NCI-H1105 treated with DMSO at 0.1 percent for 48 hours (cell line): Measurements from ENCODE around the gene PSKH1.
A peak's percentile ranks its signal among the peaks of the same experiment; 100 is the strongest.
"Not testable (repeated sequence)": the region's sequence is repeated elsewhere in the genome, so short reads cannot be mapped to it uniquely, and the experiment has no call there.

ENCODE experiments used
- DNase-seq: peaks from one replicate; lab custom pipeline; 2025; lab: John Stamatoyannopoulos, UW

The PSKH1 gene

DNA sequence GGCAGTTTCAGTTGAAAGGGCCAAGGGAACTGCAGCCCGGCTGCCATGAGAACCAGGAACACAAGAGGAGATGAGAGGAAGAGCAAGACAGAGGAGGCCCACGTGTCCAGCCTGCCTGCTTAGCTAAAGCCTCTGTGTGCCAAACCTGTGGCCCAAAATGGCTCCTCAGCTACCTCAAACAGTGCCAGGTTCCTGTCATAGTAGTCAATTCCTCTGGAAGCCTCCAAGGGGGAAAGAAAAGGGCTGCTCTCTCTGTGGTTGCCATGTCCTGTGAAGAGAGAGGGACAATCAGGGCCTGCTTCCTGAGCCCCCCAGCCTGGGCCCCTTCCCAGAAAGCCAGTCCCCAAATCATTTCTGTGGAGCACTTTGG is 70.2 kb downstream of the PSKH1 start:
- DNase-seq, result no peak

DNA sequence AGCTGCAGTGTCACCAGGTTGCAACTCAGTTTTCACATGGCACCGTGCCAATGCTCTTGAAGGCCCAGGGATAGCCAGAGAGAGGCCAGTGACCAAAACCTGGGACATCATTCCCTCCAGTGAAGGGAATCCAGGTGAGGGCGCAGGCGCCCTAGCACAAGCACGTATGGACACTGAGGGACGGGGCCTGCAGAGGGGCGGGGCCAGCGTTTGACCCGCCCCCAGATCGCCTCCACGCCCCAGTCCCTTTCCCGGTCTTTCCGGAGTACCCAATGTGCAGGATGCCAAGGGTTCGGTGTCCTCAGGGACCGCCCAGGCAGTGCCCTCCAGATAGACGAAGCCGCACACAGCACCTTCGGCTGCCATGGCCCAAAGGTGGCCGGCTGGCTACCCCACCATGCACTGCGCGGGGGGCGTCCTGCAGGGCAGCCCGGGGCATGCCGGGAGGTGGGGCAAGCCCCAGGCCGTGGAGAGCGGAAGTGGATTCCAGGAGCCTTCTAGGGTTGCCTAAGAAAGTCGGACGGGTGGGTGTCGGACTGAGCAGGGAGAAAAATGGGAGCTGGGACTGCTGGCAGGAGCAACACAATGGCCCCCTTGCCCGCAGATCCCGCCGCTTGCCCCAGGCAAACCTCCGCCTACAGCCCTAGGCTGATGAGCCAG is 70.7 kb downstream of the PSKH1 start:
- no peak for DNase-seq

DNA sequence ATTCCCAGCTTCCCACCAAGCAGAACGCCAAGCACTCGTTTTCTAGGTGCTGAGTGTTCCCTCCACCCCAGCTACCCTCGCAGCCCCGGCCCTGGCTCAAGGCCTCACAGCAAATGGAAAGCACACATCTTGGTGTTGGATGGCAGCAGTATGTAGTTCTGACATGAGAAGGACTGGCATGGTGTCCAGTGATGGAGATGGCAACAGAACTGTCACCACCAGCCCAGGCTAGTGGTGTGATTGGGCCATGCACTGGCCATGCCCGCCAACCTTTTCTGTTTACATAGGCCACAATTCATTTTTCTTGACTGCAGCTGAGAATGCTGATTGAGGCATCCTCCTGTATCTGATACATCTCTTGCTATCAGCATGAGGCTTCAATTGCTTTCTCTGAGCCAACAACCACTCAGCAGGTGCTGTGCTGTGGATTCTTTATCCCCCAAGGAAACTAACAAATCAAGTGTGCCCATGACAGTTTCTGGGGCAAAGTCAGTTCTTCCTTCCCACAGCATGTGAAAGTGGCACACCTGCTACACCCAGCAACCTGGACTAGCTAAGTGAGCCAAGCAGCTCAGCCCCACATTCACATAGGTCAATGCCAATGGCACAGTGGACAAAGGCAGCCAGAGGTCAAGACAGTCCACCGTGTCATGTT is 71.5 kb downstream of the PSKH1 start:
- DNase-seq, result no peak

DNA sequence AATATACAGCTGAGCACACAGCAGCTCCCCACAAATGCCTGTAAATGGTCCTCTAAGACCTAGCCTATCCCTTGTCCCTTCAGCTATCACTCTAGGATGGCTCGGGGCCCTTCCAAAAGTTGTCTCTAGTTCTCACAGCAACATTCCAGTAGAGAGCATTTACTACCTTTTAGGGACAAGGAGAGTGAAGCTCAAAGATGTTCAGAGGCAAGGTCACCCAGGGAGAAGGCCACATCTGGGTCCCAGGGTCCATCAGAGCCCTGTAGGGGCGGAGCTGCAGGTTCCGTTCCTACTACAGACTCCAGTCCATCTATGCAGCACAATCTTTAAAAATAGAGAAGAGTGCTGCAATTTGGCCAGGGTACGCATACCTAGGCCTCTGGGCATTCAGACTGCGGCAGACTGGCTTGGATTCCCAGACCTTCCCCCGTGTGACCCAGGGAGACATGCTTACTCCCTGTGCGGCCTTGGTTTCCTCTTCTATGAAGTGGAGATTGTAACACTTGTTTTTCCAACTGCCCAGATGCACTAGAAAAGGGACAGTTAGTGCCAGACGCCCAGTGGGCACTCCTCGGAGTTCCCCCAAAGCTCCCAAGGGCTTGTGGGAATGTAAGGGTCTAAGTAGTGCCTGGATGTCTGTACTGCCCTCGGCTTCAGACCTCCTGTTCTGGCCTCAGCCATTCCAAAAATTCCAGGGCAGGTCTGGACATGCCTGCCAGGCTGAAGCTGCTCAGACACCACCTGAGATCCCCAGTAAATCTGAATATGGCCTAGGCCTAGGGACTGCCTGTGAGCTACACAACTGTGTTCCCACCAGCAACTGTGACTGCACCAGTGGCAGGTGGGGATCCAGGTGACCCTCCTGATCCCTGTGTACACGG is 72.9 kb downstream of the PSKH1 start:
- DNase-seq, result no peak

DNA sequence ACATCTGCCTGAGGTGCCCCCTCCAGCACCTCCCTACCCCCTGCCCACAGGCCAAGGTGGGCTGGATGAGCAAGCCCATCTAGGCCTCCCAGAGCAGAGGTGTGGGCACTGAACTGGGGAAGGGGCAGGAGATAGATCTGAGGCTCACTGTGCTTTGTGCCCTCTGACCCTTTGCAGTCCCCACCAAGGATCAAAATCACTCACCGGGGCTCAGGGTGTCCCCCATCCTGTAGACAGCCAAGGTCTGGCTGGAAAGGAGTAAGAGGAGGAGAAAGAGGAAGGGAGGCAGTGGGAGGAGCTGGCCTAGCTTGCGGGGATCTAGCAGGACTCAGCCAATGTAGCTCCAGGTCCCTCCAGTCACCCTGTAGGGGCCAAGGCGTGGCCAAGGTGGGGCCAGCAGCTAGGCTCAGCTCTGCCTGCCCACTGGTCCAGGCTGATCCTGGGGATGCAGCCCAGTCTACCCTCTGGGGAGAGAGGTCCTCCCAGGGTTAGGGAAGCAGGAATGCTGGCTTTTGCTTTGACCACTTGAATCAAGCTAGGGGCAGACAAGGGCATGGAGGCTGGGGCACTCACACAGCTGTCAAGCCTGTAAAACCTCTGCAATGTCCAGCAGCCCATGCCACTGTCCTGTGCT is 73.6 kb downstream of the PSKH1 start:
- DNase-seq, result no peak

DNA sequence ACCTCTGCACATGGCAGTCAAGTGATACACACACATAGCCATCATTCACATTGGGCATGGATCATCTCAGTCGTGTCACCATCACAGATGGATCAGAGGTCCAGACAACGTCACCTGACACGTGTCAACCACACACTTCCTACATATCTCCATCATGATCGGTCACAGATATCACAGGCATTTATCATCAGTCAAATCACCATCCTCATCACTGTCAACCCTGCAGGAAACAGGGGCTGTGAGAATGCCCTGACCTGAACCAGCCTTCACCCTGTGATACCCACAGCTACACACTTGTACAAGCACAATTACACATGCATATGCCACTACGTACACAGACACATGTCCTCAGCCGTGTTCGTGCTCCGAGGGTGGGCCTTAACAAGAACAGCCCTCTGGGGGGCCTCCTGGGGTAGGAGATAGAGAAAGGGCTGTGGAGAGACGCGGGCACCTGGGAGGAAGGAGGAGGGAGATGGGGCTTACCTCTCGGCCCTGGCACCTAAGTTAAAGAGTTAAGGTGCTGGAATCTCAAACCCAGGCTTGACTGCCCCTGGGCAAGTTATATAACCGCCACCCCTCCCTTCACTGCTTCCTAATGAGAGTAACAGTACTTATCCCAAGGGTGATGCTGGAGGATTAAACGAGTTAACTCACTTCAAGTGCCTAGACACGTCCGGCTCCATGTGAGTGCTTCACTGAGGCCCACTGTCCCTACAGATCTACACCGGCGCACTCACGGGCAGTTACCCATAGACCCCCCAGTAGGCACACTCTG is 74.3 kb downstream of the PSKH1 start:
- DNase-seq, result no peak

DNA sequence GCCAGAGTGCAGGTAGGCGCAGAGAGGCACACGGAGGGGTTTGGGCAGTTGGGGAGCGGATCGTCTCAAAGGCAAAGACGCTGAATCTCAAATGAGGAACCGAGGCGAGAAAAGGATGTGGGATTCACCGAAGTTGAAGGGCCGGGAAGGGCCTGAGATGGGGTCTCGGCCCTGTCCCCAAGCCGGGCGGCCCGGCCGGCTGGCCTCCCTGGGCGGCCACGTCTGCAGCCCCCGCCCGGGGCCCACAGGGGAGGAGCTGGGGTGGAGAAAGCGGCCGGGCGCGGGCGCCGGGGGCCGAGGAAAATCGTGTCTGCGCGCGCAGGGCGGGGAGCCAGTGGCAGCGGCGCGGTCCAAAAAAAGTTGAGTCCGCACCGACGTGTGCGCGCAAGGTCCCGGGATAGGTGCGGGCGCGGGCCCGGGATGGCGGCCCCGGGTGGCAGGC is 74.9 kb downstream of the PSKH1 start:
- DNase-seq, result no peak

DNA sequence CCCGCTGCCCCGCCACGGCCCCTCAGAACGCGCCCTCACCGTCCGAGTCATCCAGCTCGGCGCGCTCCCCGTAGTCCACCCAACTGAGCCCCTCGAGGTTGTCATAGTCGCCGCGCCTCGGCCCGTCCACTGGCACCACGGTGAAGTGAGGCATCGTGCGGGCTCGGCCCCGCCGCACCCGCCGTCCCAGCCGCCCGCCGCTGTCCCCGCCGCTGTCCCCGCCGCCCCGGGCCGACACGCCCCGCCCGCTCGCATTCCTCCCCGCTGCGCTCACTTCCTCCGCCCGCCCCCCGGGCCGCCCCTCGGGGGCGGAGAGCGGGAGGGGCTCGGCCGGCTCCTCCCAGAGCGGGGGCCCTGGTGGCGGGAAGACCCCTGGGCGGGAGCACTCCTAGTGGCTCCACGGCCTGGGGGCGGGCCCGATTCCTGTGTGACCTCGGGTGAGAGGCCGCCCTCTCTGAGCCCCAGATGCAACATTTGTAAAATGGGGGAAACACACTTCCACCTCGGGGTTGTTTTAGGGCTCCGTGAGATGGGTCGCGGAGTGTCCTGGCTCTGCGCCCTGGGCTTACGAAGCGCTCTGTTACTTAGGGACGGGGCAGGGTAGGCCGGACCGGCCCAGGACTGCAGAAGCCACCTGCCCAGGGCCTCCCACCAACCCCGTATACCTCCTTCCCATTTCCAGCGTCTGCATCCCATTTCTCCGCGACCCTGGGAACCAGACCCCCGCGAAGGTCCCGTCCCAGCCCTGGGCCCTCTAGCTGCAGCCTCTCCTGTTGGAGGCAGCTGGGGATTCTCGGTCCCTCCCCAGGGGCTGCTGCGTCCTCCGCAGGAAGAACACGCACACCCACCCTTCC is 75.6 kb downstream of the PSKH1 start, which contains the start of gene SLC12A4:
SLC12A4 (minus strand) TSS at position 238 of the 854 bp plus-strand sequence; CDS start at position 154, 84 bp downstream.
- peak; percentile 34 for DNase-seq

DNA sequence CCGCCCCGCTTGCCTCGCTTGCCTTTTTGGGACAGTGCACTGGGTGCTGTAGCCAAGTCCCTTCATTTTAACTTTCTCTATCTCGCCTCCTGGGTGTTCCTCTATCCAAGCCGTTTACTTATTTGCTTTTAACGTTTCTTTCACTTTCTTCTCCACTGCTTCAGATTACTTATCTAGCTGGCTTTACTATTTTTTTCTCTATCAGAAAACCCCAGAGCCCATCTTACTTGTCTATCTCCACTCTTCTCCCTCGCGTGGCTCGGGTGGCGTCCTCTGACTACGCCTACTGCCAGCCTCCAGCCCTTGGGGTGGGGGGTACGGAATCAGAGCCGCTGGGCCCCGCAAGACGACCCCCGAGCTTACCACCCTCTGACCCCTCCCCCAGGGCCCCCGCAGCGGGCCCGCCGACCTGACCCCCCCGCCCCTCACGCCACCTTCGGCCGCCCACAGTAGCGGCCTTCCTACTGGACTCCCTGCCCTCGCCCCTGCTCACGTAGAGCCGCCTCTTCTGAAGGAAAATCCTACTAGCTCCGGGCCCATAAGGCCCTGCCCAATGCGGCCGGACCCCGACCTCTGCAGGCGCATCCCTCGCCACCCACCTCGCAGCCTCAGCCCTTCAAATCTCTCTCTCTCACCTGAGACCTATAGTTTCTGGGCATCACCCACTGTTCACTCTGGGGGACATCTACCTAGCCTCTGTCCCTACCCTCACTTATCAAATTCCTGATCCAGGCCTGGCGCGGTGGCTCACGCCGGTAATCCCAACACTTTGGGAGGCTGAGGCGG is 76.4 kb downstream of the PSKH1 start:
- no peak for DNase-seq

DNA sequence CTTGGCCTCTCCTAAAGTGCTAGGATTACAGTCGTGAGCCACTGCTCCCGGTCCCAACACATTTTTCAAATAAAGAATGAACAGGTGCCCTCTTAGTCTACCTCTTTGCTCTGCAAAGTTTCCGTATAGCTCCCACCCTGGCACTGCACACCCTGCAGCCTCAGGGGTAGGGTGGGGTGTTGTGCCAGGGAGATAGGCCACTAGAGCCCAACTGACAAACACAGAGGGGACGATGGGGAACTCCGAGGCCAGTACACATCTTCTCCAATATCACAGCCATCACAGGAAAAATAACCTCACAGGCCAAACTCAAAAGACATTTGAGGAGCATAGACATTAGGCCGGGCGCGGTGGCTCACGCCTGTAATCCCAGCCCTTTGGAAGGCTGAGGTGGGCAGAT is 78.1 kb downstream of the PSKH1 start:
- DNase-seq, result no peak

DNA sequence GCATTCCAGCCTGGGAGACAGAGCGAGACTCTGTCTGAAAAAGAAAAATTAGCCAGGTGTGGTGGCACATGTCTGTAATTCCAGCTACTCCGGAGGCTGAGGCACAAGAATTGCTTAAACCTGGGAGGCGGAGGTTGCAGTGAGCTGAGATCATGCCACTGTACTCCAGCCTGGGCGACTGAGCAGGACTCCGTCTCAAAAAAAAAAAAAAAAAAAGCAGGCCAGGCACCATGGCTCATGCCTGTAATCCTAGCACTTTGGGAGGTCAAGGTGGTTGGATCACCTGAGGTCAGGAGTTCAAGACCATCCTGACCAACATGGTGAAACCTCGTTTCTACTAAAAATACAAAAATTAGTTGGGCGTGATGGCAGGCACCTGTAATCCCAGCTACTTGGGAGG is 79.2 kb downstream of the PSKH1 start:
- DNase-seq, result not testable (repeated sequence)

DNA sequence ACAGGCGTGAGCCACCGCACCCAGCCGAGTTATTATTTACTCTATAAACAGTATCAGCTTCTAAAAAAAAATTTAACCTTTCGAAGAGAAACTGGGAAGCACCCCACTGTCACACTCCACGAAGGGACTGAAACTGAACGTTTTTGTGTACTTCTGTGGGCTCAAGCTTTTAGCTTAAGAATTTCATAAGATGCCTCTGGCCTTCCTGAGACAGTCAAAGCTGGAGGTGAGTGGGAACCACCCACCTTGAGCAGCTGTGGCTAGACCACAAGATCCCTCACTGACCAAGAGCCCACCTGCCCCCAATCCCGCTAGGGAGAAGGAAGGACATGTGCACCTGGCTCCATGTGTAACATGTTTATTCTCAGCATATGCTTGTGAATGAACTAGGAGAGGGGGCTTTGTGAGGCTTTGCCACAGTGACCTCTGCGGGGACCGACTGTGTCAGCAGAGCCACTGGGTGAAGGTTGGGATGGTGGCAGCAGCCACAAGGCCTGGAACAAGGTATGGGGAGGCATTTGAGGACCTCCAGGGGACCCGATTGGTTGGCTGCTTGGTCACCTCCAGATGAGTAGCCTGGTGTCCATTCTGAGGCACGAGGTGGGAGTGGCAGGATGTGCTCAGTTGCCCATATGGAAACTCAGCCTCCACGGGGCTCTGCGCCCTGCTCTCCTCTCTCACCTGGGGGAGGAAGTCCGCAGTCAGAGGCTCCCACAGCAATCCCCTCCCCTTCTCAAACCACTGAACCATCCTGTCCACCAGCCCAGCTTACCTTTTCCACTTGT is 82.5 kb downstream of the PSKH1 start:
- no peak for DNase-seq

DNA sequence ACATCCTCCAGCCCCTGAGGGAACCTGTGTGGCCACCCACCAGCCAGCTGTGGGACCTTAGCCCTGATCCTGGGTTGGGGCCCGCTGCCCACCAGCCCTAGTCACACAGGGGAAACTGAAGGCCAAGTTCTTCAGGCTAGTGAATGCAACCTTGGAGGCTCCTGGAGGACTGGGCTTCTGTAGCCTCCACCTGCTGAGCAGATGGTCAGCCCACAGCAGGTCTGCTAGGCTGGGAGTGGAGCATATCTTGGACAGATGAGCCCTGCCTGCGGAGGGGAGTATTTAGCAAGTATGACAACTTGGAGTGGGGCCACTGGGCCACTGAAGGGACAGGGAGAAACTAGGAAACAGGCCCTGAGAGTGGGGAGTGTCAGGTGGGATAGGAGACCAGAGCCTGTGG is 83.2 kb downstream of the PSKH1 start:
- DNase-seq, result no peak

DNA sequence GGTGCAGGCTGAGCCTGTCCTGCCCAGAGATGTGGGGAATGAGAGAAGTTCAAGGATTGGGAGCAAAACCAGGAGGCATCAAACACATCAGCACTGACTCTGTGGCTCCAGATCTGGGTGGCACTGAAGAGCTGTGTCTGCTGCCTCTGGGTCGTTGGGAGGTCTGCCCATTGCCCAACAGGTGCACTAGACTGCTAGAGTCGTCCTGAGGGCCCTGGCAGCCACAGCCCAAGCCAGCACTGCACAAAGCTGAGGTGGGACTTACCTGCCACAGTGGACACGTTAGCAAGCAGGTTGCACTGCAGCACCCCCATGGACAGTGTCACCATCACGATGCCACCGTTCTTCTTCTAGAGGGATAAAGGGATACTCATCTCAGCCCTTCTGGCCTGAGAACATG is 84.0 kb downstream of the PSKH1 start:
- DNase-seq, result no peak

DNA sequence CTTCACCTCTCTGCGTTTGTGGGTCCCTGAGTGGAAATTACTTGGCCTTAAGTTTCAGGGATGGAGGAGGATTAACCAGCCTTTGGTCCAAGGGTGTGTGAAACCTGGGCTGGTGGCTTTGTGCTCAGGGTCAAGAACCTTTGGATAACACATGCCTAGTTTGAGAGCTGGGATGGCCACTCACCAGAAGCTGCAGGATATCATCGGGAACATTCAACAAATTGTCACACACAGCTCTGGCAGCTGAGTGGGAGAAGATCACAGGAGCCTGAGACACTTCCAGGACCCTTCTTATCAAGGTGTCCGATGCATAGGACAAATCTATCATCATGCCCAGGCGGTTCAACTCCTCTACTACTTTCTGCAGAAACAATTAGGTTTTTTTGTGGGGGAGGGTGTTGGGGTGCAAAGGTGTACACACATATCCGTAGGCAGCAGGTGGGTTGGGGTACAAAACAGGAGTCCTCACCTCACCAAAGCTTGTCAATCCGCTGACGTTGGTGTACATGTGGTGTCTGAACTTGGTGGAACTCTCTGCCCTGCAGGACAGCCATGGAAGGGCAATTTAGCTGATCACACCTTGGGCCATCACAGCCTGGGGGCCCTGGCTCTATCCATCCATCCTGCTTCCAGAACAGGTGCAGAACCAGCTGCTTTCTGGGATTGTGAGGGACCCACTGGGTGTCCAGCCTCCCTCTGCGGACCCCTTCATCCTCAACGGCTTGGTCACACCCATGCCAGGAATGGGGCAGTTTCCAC is 84.6 kb downstream of the PSKH1 start:
- no peak for DNase-seq
